C1 segment of cervical spinal cord (tissue), 14 donors: ENCODE results near the gene GOT2.
A peak's percentile ranks its signal among the peaks of the same experiment; 100 is the strongest.
"Not testable (repeated sequence)": the region's sequence is repeated elsewhere in the genome, so short reads cannot be mapped to it uniquely, and the experiment has no call there.

Experiments used
- DNase-seq, 14 donors: peaks; one replicate each; lab custom pipeline; 2025; lab: John Stamatoyannopoulos, UW

GOT2 gene

DNA sequence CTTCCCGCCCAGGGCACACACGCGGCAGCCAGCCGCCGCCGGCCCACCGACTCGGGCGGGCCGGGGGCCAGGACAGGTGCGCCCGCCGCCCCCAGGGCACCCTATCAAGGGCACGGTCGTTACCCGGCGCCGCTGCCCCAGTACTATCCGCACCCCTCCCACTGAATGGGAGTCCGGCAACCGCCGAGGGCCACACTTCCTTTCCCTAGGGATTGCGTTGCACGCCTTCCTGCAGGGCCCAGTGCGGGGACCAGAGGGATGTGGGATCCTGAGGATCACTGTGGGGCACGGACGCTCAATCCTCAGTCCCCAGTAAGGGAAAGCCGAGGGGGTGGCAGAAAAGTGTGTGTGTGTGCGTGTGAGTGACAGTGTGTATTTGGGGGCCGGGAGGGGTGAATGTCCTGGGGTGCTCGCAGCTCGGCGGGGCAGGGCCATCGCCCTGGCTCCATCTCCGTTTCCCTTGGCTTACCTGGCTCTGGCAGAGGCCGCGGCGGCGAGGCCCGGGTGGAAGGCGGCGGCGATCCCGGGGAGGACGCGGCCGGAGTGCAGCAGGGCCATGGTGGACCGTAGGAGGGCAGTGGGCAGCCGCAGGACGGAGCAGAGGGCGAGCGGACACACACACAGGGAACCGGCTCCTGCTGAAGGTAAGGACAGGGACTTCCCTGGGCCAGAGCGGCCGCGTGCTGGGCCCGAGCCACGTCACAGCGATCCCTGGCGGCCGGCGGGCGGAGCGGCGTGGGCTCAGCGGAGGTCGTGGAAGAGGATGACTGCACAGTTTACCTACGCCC, at the start of gene GOT2:
Gene GOT2 (minus strand): TSS at position 646 of the 788 bp plus-strand sequence. CDS start 88 bp downstream, at position 558.
- DNase-seq = peak in 13 of 14 donors; percentile 50 to 90 (median 77)

DNA sequence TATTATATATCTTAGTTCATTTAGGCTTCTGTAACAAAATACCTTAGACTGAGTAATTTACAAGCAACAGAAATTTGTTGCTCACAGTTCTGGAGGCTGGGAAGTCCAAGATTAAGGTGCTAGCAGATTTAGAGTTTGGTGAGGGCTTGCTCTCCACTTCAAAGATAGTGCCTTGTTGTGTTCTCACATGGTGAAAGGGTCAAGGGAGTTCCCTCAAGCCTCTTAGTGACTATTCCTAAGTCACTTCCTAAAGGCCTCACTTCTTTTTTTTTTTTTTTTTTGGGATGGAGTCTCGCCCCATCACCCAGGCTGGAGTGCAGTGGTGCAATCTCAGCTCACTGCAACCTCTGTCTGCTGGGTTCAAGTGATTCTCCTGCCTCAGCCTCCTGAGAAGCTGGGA, 45.2 kb upstream of the GOT2 start:
- DNase-seq = not testable (repeated sequence)

DNA sequence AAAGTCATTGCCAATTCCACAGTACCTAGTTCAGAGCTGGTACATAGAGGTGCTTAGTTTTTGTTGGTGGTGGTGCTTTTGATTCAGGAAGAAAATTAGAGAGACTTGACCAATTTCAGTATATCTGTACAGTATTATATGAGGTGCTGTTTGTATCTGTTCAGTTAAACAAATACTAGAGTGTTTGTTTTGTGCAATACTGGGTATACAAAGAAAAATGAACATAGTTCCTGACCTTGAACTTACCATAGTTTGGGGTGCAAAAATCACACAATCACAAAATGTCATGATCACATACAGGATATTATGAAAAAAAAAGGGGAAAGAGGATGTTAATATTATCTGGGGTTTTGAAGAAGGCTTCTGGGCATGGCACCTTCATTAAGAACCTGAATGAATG, 39.8 kb upstream of the GOT2 start:
- DNase-seq = no peak

DNA sequence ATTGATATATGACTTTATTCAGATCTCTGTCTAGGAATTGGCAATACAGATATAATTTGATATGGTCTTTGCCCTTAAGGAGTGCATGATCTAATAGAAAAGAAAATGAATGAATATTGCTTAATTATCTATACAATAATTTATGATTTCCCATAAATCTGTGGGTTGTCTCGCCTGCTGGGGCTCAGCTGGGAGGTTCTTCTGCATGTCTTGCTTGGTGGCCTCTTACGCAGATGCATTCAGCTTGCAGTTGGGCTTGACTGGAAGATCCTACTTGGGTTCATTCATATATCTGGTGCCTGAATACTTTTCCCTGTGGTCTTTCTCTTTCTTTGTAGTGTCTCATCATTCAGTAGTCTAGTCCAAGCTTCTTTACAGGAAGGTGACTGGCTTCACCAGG, 34.0 kb upstream of the GOT2 start:
- no peak for DNase-seq

DNA sequence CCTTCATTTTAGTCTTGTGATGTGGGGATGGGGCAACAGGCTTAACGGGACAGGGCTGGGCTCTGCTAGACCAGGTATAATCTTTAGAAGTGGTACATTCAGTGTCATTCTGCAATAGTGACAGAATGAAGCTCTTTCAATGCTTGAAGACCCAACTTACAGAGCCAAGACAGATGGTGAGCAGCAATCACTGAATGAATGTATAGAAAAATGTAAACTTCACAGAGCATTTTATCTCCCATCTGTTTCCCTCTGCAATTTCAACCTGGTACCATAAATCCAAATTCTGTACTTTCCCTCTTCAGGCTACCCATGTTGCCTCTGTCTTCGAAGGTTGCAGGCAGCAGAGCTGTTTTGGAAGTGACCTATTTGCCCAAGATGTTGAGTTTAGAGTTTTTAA, 33.5 kb upstream of the GOT2 start:
- DNase-seq = no peak

DNA sequence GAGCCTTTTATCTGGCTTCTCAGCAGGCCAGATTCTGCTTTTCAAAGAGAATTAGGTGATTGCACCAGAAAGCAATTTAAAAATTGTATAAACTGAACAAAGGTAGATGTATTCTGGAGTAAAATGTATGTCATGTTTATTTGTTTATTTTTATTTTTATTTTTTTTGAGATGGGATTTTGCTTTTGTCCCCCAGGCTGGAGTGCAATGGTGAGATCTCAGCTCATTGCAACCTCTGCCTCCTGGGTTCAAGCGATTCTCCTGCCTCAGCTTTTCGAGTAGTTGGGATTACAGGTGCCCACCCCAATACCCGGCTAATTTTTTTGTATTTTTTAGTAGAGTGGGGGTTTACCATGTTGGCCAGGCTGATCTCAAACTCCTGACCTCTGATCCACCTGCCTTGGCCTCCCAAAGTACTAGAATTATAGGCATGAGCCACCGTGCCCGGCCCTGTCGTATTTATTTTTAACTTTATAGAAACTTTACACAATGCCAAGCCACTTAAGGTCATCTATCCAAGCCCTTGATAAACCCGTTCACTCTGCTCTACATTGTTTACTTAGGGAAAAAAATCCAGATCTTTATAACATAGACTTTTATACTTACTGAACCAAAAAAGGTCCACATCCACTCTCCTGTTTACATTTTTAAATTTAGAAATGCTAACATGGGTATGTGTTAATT, 22.7 kb upstream of the GOT2 start:
- DNase-seq = no peak

DNA sequence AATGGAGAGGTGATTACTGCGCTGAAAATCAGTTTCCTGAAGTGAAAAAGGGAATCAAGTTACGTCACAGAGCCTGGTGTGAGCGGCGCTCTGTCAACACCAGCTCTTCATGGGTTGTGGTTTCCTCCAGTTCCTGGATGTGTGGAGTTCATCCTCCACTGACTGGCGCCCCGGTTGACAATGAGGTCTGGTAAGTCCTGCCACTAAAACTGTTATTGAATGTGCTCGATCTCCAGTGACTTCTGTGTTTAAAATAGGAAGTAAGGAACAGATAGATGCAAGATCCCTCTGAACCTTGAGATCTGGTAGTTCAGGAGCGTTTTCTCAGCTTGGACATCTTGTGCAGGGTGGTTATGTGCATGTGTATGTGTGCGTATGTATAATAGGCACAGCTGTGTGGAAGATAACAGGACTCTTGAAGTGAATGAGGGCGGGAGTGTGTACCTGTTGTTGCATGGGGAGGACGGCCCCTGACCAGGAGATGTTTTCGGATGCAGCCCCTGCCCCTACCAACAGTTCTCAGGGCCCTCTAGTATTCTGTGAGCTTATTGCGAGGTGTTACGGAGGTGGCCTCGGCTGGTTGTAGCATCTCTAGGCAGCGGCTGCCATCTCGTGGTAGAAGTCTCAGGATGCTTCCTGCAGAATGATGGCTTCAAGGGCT, 22.0 kb upstream of the GOT2 start:
- peak in 13 of 14 donors; percentile 6 to 65 (median 43) for DNase-seq

DNA sequence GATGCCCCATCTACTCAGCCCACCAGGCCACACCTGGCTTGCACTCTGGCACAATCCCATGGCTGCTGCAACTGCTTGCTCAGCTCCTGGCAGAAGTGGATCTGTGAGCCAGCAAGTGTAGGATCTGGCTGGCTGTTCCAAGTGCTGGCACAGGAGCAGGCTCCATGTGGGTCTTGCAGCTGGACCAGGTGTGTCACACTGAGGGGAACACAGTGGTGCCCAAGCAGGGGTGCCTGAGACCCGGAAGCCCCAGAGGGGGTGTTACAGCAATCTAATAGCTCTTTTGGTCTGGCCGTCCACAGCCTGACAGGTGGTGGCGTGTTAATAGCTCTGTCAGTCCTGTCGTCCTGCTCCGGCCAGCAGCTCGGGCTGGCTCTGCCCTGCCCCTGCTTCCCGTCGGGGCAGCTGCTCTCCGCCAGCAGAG, 19.6 kb upstream of the GOT2 start:
- DNase-seq = no peak

DNA sequence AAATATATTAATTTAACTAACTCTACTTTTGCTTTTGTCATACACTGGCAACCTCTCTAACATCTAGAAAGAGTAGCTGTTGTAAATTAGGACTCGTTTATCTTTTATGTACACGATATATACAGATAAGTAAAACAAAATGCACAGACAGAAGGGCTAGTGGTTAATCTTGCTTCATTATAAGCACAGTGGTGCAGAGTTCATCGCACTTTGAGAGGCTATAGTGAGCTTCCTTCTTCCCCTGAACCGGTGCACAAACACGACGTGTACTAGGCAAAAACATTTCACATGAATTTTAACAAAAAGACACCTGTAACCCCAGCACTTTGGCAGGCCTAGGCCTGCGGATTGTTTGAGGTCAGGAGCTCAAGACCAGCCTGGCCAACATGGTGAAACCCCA, 10.4 kb upstream of the GOT2 start:
- no peak for DNase-seq

DNA sequence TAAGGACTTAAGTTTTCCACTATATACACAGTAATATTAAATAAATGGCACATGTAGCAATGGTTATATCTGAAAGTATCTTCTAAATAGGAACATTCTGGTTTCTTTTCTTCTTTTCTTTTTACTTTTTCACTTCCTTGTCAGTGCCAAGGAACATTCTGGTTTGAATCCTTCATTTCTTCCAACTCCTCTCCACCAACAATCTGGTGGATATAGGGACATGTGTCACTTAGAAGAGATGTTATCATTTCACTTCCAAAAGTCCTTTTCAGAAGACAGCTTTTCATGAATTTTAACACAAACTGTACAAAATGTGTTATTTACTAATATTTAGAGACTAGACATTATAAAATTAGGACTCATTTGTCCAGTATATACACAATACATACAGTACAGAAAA, 7.9 kb upstream of the GOT2 start:
- DNase-seq = no peak

DNA sequence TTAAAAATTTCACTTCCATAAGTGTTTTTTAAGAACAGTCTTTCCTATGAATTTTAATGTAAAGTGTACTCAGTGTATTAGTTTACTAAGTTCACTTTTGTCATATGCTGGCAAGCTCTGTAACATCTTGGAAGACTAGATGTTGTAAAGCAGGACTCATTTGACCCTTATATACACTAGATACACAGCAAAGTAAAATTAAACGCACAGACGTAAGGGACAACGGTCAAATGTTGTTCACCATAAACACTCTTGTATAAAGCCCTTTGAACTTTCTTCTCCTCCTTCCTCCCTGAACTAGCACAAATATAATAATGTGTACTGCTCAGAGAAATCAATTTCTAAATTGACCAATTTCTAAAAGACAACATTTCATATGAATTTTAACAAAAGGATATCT, 7.0 kb upstream of the GOT2 start:
- DNase-seq = no peak

DNA sequence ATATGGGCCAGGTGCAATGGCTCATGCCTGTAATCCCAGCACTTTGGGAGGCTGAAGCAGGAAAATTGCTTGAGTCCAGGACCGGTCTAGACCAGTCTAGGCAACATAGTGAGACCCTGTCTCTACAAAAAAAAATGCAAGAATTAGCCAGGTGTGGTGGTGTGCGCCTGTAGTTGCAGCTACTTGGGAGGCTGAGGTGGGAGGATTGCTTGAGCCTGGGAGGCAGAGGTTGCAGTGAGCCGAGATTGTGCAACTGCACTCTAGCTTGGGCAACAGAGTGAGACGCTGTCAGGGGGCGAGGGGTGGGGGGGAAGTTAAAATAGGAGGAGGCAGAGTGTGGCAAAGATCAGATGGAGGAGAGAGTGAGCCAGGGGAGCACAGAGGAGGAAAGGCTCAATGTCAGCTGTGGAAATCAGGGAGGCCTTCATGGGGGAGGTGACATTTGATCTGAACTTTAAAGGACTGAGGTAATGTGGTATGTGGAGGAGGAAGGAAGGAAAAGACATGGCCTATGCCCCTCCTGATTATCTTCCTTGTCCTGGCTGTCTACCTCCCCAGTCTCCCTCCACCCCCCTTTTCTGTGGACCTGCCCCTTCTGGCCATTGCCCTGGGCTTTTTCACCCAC, 4.7 kb upstream of the GOT2 start:
- no peak for DNase-seq

DNA sequence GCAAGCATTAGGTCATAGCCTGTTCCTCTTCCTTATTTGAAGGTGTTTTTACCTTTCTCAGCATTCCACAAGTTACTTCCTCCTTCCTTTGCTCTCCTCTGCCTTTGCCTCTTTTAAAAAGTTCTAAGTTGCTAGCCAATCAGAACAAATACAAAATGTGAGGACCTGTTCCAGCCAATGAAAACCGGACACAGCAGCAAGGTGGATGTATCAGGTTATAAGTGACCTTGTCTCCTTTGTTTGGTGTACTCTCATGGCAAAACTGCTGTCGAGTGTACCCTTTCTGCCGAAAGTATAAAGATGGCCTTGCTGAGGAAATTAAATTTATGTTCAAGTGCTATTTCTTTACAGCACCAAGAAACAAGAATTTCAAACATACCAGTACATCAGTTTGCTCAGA, 2.2 kb upstream of the GOT2 start:
- DNase-seq = not testable (repeated sequence)

DNA sequence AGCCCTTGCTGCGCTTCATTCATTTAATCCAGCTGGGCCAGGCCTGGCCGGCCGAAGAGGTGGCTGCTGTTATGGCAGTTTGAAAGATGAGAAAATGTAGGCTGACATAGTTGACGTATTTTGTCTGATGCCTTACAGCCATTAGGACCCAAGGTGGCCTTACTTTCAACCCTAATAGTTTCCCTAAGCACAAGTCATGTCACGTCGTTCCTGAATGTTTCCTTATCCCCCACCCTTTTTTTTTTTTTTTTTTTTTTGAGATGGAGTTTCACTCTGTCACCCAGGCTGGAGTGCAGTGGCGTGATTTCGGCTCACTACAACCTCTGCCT, 307 bp upstream of the GOT2 start:
- DNase-seq = no peak

DNA sequence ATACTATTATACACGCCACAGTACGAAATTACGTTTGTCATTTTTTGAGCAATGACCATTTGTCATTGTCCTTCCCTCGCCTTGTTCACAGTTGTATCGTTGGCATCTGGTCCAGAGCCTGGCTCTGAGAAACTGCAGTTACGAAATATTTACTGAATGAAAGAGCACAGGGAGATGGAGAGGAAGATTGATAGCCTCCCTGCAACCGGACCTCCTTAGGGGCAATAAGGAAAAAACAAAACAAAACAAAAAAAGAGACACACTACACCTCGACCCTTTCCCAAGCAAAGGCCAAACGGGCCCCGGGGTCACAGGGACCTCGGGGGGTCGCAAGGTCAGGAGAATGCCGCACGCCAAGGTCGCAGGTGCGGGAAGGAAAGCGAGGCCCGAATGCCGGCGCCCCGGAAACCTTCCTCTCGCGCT, 857 bp downstream of the GOT2 start:
- peak in 3 of 14 donors; percentile 19 to 23 (median 22) for DNase-seq

DNA sequence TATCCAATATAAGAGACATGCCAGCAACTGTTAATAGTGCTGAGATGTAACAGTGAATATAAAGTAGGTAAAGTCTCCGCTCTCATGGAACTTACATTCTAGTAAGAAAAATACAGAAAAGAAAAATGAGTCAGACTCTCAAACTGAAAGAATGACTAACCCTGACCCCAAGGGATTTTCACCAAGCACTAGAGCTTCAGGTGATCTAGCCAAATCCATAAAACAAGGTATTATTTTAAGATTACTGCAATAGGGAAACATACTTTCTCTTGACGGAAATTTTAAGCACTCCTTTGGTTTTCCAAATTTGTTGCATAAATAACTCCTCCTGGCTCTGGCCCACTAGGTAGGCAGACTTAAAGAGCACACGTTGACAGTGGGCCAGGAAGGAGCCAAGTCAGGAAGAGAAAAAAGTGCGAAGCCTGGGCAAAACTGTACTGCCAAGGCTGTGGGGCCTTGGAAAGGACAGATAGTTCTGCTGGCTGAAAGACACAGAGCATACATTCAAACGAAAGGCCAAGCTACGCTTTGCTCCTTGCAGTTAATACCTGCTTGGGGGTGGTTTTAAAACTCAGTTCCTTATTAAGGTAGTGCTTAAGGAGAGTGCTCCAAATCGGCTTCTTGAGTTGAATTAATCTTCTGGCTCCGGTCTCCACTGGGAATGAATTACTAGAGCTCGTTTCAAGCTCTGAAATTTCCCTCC, 1.4 kb downstream of the GOT2 start:
- no peak for DNase-seq

DNA sequence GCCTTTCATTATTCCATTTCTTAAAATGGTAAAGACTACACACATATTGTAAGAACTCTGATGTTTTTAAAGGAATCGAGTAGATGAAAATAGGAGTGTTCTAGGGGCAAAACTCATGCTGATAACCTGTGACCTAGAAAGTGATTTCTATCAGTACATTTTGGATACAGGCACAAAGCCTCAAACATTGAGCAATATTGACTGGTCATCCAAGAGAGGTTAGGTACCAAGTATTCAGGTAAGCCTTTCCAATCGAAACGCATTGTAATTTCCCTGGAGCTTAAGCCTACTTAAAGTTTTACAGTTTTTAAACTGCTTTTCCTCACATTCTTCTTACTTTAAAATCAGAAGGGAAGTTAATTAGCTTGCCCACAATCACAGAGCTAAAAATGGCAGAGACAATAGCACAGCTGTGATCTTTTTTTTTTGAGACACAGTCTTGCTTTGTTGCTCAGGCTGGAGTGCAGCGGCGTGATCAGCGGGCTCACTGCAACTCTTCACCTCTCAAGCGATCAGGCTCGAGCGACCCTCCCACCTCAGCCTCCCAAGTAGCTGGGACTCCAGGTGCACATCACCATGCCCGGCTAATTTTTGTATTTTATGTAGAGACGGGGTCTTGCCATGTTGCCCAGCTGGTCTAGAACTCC, 3.3 kb downstream of the GOT2 start:
- peak in 4 of 14 donors; percentile 1 to 17 (median 10) for DNase-seq

DNA sequence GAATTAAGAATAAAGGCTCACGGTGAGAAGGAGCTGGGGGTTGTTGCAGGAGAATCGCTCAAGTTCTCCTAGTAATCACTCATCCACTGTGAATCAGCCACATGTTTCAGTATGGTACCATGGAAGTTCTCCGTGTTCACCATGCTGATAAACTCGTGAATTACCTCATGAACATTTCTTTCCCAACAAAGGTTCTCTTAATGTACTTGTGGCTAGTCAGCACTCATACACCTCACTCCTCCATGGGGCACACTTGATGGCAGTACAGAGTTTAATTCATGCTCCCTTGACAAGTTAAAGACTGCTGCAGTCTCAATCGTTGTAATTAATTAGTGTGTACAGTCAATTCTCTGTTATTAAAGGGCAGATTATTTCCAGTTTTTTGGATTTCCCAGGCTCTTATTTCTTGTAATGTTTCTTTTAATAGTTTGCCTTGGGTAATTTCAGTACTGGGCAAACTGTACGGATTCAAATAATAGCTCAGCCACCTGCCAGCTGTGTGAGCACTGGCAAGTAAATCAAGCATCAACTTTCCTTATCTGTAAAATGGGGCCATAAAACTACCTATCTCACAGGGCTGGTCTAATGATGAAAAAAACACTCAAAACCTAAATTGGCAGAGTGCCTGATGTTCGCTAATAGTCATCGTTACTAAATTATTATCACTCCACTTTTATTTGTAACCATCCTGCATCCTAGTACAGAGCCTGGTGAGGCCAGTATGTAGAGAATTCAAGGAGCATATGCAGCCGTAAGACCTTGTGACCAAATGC, 6.1 kb downstream of the GOT2 start:
- DNase-seq = no peak

DNA sequence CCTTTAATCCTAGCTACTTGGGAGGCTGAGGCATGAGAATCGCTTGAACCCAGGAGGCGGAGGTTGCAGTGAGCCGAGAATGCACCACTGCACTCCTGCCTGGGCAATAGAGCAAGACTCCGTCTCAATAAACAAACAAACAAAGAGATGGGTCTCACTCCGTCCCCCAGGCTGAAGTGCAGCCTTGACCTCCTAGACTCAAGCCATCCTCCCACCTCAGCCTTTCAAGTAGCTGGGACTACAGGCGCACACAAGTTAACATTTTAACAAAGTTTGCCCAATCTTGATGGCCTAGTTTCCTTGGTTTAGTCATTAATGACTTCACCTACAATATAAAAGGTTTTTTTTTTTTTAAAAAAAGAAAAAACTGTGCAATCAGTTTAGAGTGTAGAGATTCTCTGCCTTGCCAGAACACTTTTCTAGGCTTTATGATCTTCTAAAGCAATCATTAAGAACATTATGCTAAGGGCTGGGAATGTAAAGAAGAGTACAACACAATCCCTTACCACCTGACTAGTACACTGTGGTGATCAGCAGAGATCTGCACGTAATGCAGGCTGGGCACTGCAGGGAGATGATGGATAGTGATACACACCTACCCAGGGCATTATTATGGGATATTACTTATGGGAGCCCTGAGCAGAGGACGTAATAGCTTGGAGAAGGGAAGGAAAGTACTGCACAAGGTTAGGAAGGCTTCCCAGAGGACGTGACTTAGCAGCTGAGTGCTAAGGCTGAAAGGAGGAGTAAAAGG, 6.9 kb downstream of the GOT2 start:
- no peak for DNase-seq

DNA sequence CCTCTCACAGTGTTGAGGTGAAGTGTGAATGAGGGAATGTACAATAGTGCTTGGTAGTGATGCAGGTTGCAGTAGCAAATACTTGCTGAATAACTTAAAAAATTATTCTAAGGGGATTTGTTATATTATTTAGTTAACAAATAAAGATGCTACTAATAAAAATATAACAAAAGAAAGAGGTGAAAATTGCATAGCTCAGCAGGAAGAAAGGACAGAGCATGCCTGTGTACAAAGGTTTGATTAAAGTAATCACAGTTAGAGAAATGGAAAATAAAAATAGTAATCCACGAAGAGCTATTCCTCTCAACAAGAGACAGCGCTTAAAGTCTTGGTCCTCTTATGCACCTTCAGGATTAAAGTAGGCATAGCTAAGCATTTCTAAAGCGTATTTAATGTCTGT, 11.0 kb downstream of the GOT2 start:
- no peak for DNase-seq
